ENCODE data around the gene ATAD3B. TPM values are rescaled to one million over a fixed set of nuclear protein-coding genes. Genes with fewer than 3 reads are reported as not detected.
"Not testable (repeated sequence)": the region's sequence is repeated elsewhere in the genome, so short reads cannot be mapped to it uniquely, and the experiment has no call there.

ATAD3B gene
- total RNA-seq, 1 donor from 2014 or later: 9.0 TPM

DNA sequence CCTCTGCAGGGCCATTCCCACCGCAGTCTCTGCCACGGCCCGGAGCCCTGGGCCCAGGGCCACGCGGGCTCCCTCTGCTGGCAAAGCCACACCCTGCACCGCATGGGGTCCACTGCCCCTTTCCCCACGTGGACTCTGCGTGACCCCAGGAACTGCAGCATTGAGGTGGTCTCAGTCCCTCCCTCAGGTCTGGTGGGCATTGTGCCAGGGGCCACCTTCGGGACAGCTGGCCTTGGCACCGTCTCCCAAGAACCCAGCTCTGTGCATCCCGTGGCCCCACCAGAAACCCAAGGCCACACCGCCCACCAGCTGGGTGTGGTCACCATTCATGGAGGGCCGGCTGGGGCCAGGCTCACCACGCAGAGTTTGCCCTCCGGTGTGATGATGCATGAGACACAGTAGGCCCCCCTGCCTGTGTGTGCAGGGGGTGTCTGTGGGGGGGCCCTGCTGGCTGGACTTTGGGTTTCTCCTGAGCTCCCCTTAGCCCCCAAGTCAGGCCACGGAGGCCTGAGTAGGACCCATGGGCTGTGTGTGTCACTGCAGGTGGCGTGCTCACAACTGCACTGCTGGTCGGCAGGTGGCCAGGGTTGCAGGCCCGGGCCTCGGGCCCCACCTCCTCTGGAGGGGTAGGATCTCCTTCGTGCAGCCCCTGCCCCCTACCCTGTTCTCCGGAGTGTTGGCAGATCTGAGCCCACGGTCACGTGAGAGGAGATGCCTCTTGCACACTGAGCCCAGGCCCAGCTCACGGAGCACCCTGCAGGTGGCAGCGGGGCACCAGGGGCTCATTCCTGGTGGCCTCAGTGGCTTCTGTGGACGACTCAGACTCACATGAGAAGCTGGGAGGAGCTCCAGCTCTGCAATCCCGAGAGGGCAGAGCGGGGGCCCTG lies 30.3 kb upstream of the ATAD3B start:
- no peak for DNase-seq (ENCODE audit: missing footprints)
- intact Hi-C loops (cut with DNase I): loop anchor here (5.0 kb wide), 1 partner anchor 34 kb away; the partner anchor contains the start of gene MRPL20
- ATAC-seq: peak; percentile 82

DNA sequence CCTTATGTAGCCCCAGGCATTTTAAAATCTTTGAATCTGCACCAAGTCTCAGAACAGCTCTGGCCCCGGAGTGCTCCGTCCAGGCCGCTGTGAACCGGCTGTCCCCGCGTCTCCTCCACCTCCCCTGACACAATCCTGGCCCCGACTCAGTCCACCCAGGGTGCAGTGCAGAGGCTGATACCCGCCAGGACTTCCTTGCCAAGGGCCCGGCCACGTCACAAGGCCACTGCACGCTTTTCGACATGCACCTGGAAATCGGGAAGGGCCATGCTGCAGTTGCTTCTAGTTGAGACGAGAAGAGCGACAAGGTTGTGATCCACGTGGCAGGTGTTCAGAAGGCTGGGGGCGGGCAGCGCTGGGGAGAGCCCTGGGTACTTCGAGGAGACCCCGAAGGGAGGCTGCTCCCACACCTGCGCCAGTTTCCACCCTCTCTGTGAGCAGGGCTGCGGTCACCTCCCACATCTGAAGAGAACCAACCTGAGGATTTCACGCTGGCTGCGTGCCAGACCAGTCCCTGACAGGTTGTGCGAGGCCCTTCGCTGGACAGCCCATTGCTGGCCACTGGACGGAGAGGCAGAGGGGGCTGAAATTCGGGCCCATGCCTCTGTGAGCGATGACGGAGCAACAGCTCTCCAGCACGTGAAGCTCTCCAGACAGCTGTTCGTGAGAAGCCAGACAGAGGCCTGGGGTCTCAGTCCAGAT lies 29.3 kb upstream of the ATAD3B start:
- DNase-seq (ENCODE audit: missing footprints): no peak
- ATAC-seq: no peak
- intact Hi-C loops (cut with DNase I): loop anchor here (5.0 kb wide), 1 partner anchor 35 kb away; the partner anchor contains the start of gene MRPL20

DNA sequence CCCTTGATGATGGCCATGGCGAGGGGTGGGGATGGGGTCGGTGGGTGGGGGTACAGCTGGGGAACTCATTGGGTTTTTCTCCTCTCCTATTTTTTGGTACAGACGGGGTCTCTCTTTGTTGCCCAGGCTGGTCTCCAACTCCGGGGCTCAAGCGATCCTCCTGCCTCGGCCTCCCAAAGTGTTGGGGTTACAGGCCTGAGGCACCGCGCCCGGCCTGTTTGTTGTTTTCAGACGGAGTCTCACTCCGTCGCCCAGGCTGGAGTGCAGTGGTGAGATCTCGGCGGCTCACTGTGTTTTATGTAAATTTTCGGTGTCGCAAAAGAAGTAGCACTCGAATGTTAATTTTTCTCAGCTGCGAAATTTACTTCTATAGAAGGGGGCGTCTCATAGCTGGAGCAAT lies 24.9 kb upstream of the ATAD3B start:
- ATAC-seq; intact Hi-C loops (cut with DNase I): not testable (repeated sequence)

DNA sequence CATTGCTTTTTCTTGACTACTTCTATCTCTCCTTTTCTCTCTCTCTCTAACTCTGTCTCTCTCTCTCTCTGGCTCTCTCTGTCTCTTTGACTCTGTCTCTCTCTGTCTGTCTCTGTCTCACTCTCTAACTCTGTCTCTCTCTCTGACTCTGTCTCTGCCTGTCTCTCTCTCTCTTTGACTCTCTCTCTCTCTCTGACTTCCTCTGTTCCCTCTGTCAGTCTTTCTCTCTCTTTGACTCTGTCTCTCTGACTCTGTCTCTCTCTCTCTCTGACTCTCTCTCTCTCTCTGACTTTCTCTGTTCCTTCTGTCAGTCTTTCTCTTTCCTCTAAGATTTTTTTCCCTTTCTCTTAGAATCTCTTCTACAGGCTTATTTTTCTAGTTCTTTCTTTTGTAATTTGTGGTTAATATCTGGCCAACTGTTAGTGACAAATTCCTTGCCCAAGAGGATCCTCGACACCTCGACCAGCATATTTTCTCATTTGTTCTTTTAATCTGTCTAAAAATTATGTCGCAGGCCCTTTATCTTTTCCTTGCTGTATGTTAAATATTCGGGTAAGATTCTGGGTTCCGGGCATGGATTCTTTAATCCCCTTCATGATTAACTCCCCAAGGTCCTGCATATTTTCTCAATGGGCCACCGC lies 22.3 kb upstream of the ATAD3B start, which contains the start of gene ATAD3C:
Gene ATAD3C, plus strand, starts transcription at position 591 of the 641 bp plus-strand sequence. CDS start 995 bp downstream, outside the sequence.
- intact Hi-C loops (cut with DNase I): no loop called here
- no peak for ATAC-seq
- no peak for DNase-seq (ENCODE audit: missing footprints)

More for the DNA sequence above, 24.9 kb upstream of the ATAD3B start:
- DNase-seq (ENCODE audit: missing footprints): peak; percentile 52

DNA sequence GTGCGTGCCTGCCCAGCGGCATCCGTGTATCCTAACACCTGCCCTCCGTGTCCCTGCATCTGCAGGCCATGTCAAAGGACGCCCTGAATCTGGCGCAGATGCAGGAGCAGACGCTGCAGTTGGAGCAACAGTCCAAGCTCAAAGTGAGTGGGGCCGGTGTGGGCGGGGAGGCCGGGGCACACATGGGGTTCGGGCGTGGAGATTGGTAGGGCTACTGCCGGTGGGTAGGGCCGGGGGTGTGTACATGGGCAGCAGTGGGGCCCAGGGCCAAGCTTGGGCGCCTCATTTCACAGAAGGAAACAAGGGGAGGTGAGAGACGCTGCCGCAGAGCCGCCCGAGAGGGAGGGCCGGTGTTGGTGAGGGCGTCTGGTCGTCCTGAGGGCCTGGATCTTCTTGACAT lies 20.9 kb upstream of the ATAD3B start:
- ATAC-seq; intact Hi-C loops (cut with DNase I): not testable (repeated sequence)
- peak; percentile 40 for DNase-seq (ENCODE audit: missing footprints)

DNA sequence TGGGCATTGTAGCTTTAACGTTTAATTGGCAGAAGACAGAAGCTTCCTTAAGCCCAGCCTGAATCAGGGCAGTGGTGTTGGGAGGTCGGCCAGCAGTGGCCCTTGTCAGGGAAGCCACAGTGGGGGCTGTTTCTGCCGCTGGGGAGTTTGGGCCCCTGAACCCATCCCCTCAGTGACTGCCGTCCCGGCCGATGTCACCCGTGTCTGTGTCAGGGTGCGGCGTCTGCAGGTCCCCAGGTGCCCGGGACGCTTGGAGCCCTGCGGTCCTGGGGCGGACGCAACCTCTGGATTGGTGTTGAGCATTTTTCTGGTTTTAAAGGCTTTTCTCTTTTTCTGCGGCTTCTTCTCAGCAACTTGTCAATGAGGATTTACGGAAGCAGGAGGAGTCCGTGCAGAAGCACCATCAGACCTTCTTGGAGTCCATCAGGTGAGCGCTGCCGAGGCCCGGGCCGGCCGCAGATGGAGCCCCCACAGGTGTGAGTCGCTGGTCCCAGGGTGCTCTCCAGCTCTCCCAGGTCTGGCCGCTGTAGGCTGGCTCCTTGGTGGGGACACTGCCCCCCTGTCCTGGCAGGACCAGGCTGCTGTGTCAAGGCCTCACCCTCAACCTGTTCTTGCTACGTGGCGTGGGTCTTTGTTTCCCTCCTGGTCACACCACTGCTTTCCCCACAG lies 19.7 kb upstream of the ATAD3B start:
- DNase-seq (ENCODE audit: missing footprints) (peak; percentile 58), ATAC-seq (no peak)
- intact Hi-C loops (cut with DNase I): no loop called here

DNA sequence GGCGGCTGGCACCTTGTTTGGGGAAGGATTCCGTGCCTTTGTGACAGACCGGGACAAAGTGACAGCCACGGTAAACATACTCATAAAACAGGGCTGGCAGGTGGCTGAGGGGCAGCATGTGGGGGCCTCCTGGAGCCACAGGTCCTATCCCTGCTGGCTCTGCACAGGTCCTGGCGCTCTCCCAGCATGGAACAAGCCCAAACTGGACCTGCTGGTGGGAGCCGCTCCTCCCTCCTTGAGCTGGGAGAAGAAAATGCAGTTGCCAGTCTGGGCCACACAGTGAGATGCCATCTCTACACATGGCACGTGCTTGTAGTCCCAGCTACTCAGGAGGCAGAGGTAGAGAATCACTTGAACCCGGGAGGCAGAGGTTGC lies 19.2 kb upstream of the ATAD3B start:
- ATAC-seq; intact Hi-C loops (cut with DNase I): not testable (repeated sequence)
- DNase-seq (ENCODE audit: missing footprints): peak; percentile 11

DNA sequence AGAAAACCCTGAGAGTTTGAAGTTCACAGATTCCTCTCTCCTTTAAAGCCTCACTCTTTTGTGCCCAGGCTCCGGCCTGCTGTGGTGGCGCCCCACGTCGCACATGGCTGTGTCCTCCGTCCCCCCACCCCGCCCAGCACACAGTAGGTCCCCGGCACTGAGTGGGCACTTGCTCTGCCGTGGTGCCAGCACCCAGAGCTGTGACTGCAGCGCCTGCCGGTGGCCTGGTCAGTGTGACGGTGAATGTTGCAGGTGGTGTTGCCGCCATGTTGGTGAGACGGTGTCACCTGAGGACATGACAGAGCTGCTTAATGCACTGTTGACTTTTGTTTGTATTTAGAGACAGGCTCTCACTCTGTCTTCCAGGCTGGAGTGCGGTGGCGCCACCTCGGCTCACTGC lies 18.7 kb upstream of the ATAD3B start:
- DNase-seq (ENCODE audit: missing footprints) (peak; percentile 43), ATAC-seq (no peak)
- intact Hi-C loops (cut with DNase I): no loop called here

DNA sequence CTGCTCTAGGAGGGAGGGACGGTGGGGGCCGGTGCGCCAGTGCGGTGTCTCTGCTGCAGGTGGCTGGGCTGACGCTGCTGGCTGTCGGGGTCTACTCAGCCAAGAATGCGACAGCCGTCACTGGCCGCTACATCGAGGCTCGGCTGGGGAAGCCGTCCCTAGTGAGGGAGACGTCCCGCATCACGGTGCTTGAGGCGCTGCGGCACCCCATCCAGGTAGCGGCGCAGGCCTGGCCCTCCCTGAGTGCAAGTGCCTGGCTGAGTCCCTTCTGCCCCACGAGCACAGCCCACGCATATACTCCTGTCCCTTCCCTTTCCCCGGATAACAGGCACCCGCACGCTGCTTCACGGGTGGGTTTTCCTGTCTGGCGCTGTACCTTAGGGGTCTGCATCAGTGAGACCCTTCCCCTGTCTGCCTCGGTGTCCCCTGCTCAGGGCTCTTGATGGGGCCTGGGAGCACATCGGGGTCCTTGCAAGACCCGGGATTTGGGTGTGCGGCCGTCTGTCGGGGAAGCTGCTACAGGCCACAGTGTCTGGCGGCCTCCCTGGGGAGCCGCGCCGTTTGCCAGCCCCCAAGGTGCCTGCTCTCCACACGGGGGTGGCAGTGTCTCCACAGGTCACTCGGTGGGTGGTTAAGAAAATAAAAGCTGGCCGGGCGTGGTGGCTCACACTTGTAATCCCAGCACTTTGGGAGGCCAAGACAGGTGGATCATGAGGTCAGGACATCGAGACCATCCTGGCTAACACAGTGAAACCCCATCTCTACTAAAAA lies 17.1 kb upstream of the ATAD3B start:
- intact Hi-C loops (cut with DNase I); ATAC-seq: not testable (repeated sequence)
- DNase-seq (ENCODE audit: missing footprints): peak; percentile 28

DNA sequence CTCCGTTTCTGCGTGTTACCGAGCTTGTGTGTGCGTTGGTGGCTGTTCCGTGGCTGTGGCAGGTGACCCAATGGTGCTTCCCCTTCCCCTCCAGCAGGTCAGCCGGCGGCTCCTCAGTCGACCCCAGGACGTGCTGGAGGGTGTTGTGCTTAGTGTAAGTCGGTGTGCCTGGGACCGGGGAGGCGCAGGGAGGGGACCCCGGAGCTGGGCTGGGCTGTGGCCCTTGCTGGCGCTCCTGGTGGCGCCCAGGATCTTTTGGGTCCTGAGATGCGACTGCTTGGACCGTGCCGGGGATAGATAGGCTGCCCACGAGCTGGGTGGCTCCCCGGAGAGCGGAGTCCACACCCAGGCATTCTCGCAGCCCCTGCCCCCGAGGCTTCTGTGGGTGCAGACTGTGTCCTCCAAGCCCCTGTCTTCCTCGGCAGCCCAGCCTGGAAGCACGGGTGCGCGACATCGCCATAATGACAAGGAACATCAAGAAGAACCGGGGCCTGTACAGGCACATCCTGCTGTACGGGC lies 16.1 kb upstream of the ATAD3B start:
- ATAC-seq (no peak), DNase-seq (ENCODE audit: missing footprints) (peak; percentile 53)
- intact Hi-C loops (cut with DNase I): no loop called here

DNA sequence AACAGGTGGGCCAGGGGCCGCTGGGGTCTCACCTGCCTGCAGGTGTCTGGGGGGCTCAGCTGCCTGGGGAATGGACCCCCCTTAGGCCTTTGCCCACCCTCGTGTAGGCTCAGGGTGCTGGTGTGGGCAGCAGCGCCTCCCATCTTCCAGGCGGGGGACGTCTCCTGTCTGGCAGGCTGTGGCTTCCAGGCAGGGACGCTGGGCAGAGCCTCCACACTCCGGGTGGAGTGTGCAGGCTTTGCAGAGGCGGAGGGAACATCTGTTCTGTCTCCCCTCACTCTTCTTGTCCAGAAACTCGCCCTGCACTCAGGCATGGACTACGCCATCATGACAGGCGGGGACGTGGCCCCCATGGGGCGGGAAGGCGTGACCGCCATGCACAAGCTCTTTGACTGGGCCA lies 15.6 kb upstream of the ATAD3B start:
- DNase-seq (ENCODE audit: missing footprints); ATAC-seq; intact Hi-C loops (cut with DNase I): not testable (repeated sequence)

DNA sequence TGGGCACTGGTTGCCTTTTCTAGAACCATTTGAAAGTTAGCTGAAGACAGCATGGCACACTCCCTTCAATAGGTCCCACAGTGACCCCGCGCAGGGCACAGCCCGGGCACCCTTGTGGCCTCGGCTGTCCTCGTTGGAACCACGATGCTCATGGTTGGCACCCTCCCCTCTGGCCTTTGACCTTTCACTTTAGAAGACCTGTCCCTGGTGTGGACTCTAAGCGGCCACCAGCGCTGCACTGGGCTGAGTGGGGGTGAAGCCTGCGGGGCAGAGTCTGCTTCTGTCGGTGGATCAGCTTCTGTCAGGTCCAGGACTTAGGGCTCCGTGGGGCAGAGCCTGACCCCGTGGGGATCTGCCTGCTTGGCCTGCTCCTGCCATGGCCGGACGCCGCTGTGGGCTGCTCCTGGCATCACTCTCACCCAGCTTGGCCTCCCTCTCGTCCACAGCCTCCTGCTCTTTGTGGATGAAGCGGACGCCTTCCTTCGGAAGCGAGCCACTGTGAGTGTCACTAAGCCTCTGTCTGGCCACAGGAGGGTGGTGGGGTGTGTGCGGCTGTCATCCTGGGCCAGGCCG lies 14.8 kb upstream of the ATAD3B start:
- ATAC-seq; intact Hi-C loops (cut with DNase I): not testable (repeated sequence)
- DNase-seq (ENCODE audit: missing footprints): peak; percentile 52

DNA sequence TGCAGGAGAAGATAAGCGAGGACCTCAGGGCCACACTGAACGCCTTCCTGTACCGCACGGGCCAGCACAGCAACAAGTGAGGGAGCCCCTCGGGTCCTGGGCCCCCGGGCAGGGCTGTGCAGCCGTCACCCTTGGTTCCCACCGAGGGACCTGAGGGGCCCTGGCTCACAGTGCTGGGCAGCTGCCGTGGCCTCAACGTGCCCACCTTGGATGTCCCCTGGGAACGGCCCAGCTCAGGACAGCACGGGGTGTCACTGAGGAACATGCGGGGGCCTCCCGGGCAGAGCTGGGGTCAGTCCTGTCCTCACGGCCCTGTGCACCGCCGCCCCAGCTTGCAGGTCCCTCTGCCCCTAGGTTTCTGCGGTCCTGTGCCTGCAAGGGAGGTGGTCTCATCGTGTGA lies 12.4 kb upstream of the ATAD3B start:
- DNase-seq (ENCODE audit: missing footprints); intact Hi-C loops (cut with DNase I); ATAC-seq: not testable (repeated sequence)

DNA sequence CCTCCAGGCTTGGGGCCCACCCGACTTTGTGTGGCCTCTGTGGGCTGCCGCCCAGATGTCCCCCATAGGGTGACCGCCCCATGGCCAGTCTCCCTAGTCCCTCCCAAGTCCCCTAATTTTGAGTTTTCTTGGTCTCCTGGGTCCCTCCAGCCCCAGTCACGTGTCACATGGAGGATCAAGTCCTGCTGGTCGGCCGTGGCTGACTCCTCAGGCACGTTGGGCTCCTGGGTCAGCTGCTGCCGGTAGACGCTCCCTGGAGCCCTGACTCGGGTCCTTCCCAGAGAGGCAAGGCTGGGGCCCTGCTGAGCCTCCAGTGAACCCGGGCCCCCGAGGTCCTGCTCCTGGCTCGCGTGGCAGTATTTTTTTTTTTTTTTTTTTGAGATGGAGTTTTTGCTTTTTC lies 11.9 kb upstream of the ATAD3B start:
- ATAC-seq; intact Hi-C loops (cut with DNase I); DNase-seq (ENCODE audit: missing footprints): not testable (repeated sequence)

DNA sequence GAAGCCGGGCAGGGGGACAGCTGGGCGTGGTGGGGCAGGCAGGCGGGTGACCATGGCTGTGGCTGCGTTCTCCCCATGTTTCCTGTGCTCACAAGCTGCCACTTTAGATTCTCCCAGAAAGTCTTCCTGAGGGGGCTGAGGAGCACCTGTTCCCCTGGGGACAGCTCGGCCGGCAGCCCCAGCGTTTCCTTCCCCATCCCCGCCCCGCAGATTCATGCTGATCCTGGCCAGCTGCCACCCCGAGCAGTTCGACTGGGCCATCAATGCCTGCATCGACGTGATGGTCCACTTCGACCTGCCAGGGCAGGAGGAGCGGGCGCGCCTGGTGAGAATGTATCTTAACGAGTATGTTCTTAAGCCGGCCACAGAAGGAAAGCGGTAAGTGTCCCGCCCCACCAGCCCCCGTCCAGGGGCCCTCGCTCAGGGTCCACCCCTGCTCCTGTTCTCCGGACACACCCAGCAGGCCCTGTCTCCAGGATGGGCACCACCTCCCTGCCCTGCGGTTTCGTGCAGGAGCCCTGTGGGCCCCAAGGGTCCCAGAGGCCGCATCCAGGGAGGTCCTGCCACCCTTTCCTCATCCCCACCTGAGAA lies 10.9 kb upstream of the ATAD3B start:
- DNase-seq (ENCODE audit: missing footprints) (peak; percentile 44), ATAC-seq (no peak)
- intact Hi-C loops (cut with DNase I): no loop called here

DNA sequence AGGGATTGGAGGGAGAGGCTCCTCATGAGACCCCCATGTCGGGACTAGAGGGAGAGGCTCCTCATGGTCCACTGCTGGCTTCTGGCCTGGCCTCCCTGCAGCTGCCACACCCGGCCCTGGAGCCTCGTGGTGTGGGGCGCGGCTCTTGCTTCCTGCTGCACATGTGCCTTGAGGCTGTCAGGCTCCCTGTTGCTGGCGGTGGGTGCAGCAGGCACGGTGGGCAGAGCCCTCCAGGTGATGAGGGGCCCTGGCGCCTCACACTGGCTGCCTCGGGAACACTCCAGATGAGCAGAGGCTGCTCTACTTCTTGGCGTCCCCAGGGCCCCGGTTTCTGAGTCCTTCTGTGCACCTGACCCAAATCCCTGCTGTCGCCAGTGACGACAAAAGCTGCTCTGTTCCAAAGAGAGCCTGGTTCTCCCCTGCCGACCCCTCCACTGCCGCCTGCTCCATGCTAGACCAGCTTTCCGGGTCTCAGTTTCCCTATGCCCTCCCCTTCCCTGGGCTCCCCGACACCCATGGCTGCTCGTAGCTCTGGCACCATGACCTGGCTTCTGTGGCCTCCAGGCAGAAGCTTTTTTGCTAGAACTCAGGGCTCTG lies 9.7 kb upstream of the ATAD3B start:
- intact Hi-C loops (cut with DNase I): no loop called here
- no peak for ATAC-seq
- peak; percentile 22 for DNase-seq (ENCODE audit: missing footprints)

All from Right ventricle myocardium inferior (tissue), 1 donor.